Motor neuron (in vitro differentiated cells): Measurements from ENCODE around the gene TAS2R19. TPM values are rescaled to one million over a fixed set of nuclear protein-coding genes. Genes with fewer than 3 reads are reported as not detected.
"Not testable (repeated sequence)": the region's sequence is repeated elsewhere in the genome, so short reads cannot be mapped to it uniquely, and the experiment has no call there.

ENCODE experiments used
- ATAC-seq, 8 experiments: fragments of 200-7000 bp; cut with Tn5 transposase; replicated peaks in 6 of 8; 2 replicates each; pipeline ENCODE4 v1.8.0; 2021; ENCODE audit warnings: mild to moderate bottlenecking in 8 of 8, moderate library complexity in 8 of 8
- H3K27ac ChIP-seq, 2 donors: fragments of 250-450 bp; sonication (Bioruptor Pico); 2 replicates each; pipeline ENCODE4 v1.9.0; 2021; ENCODE audit warnings: antibody characterized with exemption in 2 of 2, mild to moderate bottlenecking in 2 of 2, moderate library complexity in 1 of 2
- H3K4me1 ChIP-seq, 2 donors: fragments of 250-450 bp; sonication (Bioruptor Pico); replicated peaks in 1 of 2; 2 replicates each; pipeline ENCODE4 v1.6.1; 2021; ENCODE audit warnings: antibody characterized with exemption in 2 of 2, mild to moderate bottlenecking in 2 of 2, moderate library complexity in 1 of 2
- H3K4me3 ChIP-seq, 5 donors: fragments of 250-450 bp; sonication (Bioruptor Pico); 2 replicates each; pipeline ENCODE4 v1.9.0; 2021; ENCODE audit warnings: antibody characterized with exemption in 5 of 5, mild to moderate bottlenecking in 5 of 5, moderate library complexity in 4 of 5
- whole genome bisulfite sequencing, 10 experiments: fragments of 450-650 bp; shearing (Covaris generic); methylation state at CpG; one replicate each; pipeline ENCODE4 v1.0.0; 2022; 5-methylcytosine and 5-hydroxymethylcytosine counted together
- in situ Hi-C, 9 experiments: fragments of 400-800 bp; cut with MboI; loops; one replicate each; pipeline ENCODE4 v1.15.0; 2021; ENCODE audit warnings: low sequenced_read_pairs in 9 of 9, low pct_unique_long_range_greater_than_20kb in 2 of 9; ENCODE audit not compliant: unreplicated experiment in 9 of 9
- total RNA-seq, 8 experiments: library from RNA; unstranded; fragments of 300-600 nt; gene quantifications; 2 replicates each; pipeline versions ENCODE4 v1.2.3 to v1.2.4, GENCODE V29; 2022

TAS2R19 gene
- total RNA-seq, 8 experiments from 2014 or later: 1.5 to 16.7 (median 5.1) TPM

DNA sequence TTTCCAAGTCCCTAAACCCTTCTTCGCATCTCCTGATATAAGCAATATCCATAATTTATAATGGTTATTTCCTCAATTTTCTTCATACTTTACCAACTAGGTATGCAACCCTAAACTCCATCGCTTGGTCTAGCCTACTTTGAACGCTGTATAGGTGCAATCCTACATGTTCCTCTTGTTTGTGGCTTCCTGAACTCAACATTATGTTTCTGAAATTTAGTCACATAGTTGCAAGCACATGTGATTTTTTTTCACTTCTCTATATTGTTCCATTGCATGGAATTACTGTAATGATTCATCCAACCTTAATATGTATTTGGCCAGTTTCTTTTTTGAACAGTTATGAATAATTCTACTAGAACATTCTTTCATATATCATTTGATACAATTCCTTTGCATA lies 11.5 kb upstream of the TAS2R19 start:
- H3K4me3 ChIP-seq, ATAC-seq, H3K27ac ChIP-seq, in situ Hi-C loops, H3K4me1 ChIP-seq: not testable (repeated sequence)
- WGBS, 10 experiments: no CpG with 5 or more reads among the region's 3 CpGs

DNA sequence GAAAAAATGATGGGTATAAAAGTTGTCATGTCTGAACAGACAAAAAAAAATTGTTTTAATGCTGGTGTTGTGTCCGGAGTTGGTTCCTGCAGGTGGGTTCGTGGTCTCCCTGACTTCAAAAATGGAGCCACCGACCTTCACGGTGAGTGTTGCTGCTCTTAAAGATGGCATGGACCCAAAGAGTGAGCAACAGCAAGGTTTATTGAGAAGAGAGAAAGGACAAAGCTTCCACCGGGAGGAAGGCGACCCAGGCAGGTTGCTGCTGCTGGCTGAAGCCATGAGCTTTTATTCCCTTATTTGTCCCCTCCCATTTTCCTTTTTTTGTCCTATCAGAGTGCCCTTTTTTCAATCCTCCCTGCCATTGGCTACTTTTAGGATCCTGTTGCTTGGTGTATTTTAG lies 8.9 kb upstream of the TAS2R19 start, which contains the start of gene TAS2R31:
TSS of gene TAS2R31 (minus strand) at position 101 of the 400 bp plus-strand sequence. CDS start at position 29, 72 bp downstream.
- H3K27ac ChIP-seq: no peak within 1 kb of the TSS
- no peak within 1 kb of the TSS for H3K4me3 ChIP-seq
- no peak for ATAC-seq
- 83 to 100% (median 96%) methylated on average over 1 to 6 of the region's 6 CpGs; no CpG with 5 or more reads in 4 of the 10 experiments for WGBS, 10 experiments
- H3K4me1 ChIP-seq: no peaks in the 10 kb centered on the region
- in situ Hi-C loops: no loop called here

DNA sequence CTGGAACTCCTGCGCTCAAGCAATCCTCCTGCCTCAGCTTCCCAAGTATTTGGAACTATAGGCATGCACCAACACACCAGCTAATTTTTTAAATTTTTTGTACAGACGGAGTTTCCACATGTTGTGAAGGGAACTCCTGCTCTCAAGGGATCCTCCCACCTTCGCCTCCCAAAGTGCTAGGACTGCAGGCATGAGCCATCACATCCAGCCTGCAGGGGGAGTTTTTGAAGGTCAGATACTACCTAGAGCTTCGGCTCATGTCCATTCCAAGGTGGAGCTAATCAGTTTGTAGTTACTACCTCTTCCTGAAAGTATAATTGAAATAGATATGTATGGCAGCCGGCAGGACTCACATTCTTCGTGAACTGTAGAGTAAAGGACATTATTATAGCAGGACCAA lies 3.7 kb upstream of the TAS2R19 start:
- in situ Hi-C loops: no loop called here
- Histone ChIP-seq H3K27ac (no peak overlapping the region), H3K4me3 (no peak overlapping the region), H3K4me1 (no peaks in the 10 kb centered on the region)
- WGBS, 10 experiments: 80 to 100% (median 95%) methylated on average over 1 to 4 of the region's 6 CpGs; no CpG with 5 or more reads in 1 of the 10 experiments
- peak in 1 of 8 experiments; percentile 24 for ATAC-seq

DNA sequence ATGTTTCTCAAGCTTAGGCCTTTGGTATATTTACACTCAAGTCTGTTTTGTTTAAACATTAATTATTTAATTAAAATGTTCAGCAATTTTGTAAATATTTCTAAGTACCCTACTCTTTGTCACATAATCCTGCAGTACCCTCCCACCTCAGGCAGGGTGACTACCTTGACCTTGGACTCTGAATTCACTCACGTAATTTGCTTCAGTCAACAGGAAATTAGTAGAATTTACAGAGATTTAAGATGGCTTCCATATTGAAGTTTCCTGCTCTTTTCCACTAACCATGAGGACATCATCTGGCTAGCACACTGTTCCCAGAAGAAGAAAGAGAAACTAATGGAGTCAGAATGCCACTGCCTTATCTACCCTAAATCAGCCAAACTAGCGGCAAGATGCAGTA lies 967 bp upstream of the TAS2R19 start:
- ATAC-seq: no peak
- in situ Hi-C loops: no loop called here
- Histone ChIP-seq H3K4me1 (no peaks in the 10 kb centered on the region), H3K4me3 (no peak overlapping the region), H3K27ac (no peak overlapping the region)
- WGBS, 10 experiments: 83 to 100% (median 100%) methylated on average over 1 to 2 of the region's 2 CpGs

GRCh38 chr12:11016937-11017336 lies 5.5 kb downstream of the TAS2R19 start:
- peak in 3 of 8 experiments; percentile 36 to 75 (median 50) for ATAC-seq
- Histone ChIP-seq H3K27ac (no peak overlapping the region), H3K4me1 (no peaks in the 10 kb centered on the region), H3K4me3 (no peak overlapping the region)
- in situ Hi-C loops: no loop called here
- WGBS, 10 experiments: 55 to 100% (median 92%) methylated on average over 1 of the region's 1 CpG; no CpG with 5 or more reads in 1 of the 10 experiments

GRCh38 chr12:11015775-11016430 lies 6.5 kb downstream of the TAS2R19 start:
- ATAC-seq: peak in 3 of 8 experiments; percentile 43 to 78 (median 60)

GRCh38 chr12:11014234-11014633 lies 8.2 kb downstream of the TAS2R19 start:
- H3K4me3 ChIP-seq: no peak overlapping the region
- ATAC-seq: peak in 2 of 8 experiments; percentile 61 to 63
- in situ Hi-C loops: no loop called here
- H3K4me1 ChIP-seq: no peaks in the 10 kb centered on the region
- H3K27ac ChIP-seq: no peak overlapping the region

More at GRCh38 chr12:11015775-11016430, 6.5 kb downstream of the TAS2R19 start:
- in situ Hi-C loops: no loop called here
- no peak overlapping the region for H3K27ac ChIP-seq
- H3K4me1 ChIP-seq: no peaks in the 10 kb centered on the region
- WGBS, 10 experiments: 60 to 100% (median 86%) methylated on average over 1 to 4 of the region's 4 CpGs; no CpG with 5 or more reads in 1 of the 10 experiments
- no peak overlapping the region for H3K4me3 ChIP-seq

DNA sequence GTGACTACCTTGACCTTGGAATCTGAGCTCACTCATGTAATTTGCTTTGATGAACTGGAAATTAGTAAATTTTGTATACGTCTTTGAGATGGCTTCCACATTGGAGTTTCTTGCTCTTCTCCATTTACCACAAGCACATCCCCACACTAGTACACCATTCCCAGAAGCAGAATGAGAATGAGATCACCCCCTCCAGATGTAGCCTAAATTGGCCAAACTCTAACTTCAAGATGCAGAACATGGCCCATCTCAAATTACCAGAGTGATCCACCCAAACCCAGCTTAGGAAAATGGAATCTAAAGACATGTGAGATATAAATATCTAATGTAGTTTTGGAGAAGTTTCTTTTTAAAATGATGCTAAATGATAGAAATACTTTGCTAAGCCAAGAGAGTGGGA lies 14.8 kb downstream of the TAS2R19 start:
- 100% methylated on average over 1 of the region's 1 CpG; no CpG with 5 or more reads in 3 of the 10 experiments for WGBS, 10 experiments
- in situ Hi-C loops: no loop called here
- ATAC-seq: peak in 2 of 8 experiments; percentile 80 to 89

DNA sequence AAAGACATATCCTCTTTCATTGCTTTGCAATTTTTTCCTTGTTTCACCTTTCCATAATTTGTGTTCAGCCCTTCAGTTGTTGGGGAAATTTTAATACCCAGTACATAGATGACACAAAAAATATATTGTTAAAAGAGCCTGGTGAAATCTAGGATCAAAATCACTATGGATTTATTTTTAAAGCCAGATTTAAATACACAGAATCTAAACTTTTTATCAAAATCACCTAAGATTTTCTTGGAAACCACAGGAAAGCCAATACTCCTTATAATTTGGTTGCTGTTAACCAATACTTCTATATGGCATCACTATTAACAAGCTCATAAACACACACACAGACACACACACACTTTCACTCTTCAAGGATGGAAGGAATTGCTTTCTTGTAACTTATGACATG lies 24.2 kb downstream of the TAS2R19 start, which contains the start of gene TAS2R20:
TSS of gene TAS2R20 (minus strand) at position 101 of the 400 bp plus-strand sequence. CDS start 429 bp downstream, outside the sequence.
- H3K27ac ChIP-seq: no peak within 1 kb of the TSS
- ATAC-seq: no peak
- H3K4me1 ChIP-seq: no peaks in the 10 kb centered on the region
- no peak within 1 kb of the TSS for H3K4me3 ChIP-seq
- in situ Hi-C loops: no loop called here

More for the DNA sequence above, 14.8 kb downstream of the TAS2R19 start:
- H3K4me3 ChIP-seq: no peak overlapping the region
- no peak overlapping the region for H3K27ac ChIP-seq
- H3K4me1 ChIP-seq: no peaks in the 10 kb centered on the region

- in situ Hi-C loops: no loop called here
- Histone ChIP-seq H3K27ac (no peak overlapping the region), H3K4me3 (no peak overlapping the region), H3K4me1 (no peaks in the 10 kb centered on the region)
- ATAC-seq: no peak
- WGBS, 10 experiments: 90 to 100% (median 100%) methylated on average over 1 to 3 of the region's 3 CpGs; no CpG with 5 or more reads in 4 of the 10 experiments
Observed at GRCh38 chr12:10994307-10994706, 28.1 kb downstream of the TAS2R19 start.

DNA sequence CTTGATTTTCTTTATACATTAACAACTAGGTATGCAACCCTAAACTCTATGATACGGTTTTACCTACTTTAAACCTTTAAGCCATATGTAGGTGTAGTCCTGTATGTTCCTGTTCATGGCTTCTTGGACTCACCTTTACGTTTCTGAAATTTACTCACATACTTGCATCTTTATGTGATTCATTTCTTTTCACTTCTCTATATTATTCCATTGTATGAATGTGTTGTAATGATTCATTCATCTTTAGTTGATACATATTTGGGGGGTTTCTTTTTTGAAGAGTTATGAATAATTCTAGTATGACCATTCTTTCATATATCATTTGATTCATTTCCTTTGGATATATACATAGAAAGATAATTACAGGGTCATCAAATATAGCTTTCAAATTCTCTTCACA lies 33.3 kb downstream of the TAS2R19 start:
- no peak for ATAC-seq
- 33 to 100% (median 100%) methylated on average over 1 to 2 of the region's 2 CpGs; no CpG with 5 or more reads in 2 of the 10 experiments for WGBS, 10 experiments
- H3K4me1 ChIP-seq: no peaks in the 10 kb centered on the region
- in situ Hi-C loops: no loop called here
- H3K4me3 ChIP-seq: no peak overlapping the region
- H3K27ac ChIP-seq: no peak overlapping the region

DNA sequence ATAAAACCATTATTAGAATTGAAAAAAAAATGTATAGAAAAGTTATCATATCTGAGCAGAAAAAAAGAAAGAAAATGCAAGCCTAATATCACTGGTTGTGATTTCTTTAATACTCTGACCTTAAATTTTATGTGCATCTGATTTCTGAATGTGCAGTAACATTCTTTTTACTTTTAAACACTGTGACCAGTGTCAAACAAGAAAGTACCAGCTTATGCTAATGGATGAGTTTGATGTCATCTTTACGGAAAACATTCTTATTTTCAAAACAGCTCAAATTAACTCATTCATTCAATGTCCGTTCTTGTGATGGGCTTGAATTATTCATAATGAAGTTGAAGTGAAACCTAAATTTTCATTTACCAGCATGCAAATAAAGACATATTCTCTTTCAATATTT lies 35.6 kb downstream of the TAS2R19 start, which contains the start of gene TAS2R50:
TSS of gene TAS2R50 (minus strand) at position 101 of the 400 bp plus-strand sequence. CDS start at position 49, 52 bp downstream.
- no peak for ATAC-seq
- in situ Hi-C loops: no loop called here
- 0 to 65% (median 20%) methylated on average over 1 to 2 of the region's 2 CpGs for WGBS, 10 experiments
- Histone ChIP-seq H3K4me3 (no peak within 1 kb of the TSS), H3K4me1 (no peaks in the 10 kb centered on the region), H3K27ac (no peak within 1 kb of the TSS)

DNA sequence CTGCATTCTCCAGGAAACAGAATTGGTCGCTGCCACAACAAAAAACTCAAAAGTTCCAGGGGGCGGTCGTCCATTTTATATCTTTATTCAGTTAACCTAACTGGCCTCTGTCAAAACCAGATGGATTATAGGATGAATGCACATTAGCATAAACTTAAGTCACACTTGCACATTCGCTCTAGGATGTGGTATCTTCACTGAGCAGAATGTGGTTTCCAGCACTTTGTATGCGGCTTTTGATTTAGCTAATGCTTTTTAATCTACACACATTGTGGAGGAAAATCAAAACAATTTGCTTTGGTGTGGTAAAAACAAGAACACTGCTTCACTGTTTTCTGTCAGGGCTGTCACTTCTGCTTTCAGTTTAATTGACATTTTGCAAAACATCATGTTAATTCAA lies 40.2 kb downstream of the TAS2R19 start:
- no peaks in the 10 kb centered on the region for H3K4me1 ChIP-seq
- WGBS, 10 experiments: 39 to 100% (median 94%) methylated on average over 1 to 5 of the region's 5 CpGs; no CpG with 5 or more reads in 1 of the 10 experiments
- in situ Hi-C loops: no loop called here
- H3K4me3 ChIP-seq: no peak overlapping the region
- H3K27ac ChIP-seq: no peak overlapping the region
- peak in 1 of 8 experiments; percentile 32 for ATAC-seq
